Hematopoietic multipotent progenitor cell treated with erythropoietin and hydrocortisone succinate and interleukin-3 and kit ligand, for 4 days (in vitro differentiated cells): ENCODE measurements around the gene SLC35F2.
A peak's percentile ranks its signal among the peaks of the same experiment; 100 is the strongest.
"Not testable (repeated sequence)": the region's sequence is repeated elsewhere in the genome, so short reads cannot be mapped to it uniquely, and the experiment has no call there.

Source experiments
- DNase-seq: peaks from one replicate; pipeline ENCODE4 v3.0.0-alpha.2; 2015

Gene SLC35F2

GRCh38 chr11:107836851-107837250 is 21.7 kb downstream of the SLC35F2 start:
- DNase-seq = no peak

- no peak for DNase-seq
Measured at GRCh38 chr11:107834995-107835394, 23.6 kb downstream of the SLC35F2 start.

GRCh38 chr11:107833926-107834325 is 24.7 kb downstream of the SLC35F2 start:
- DNase-seq = not testable (repeated sequence)

- DNase-seq = no peak
Measured at GRCh38 chr11:107830915-107831540, 27.6 kb downstream of the SLC35F2 start.

- DNase-seq = no peak
Measured at GRCh38 chr11:107827041-107827440, 31.5 kb downstream of the SLC35F2 start.

GRCh38 chr11:107825875-107826274 is 32.7 kb downstream of the SLC35F2 start:
- no peak for DNase-seq

- peak; percentile 74 for DNase-seq
Measured at GRCh38 chr11:107824668-107825369, 33.8 kb downstream of the SLC35F2 start.

GRCh38 chr11:107821199-107821927 is 37.2 kb downstream of the SLC35F2 start:
- no peak for DNase-seq

- no peak for DNase-seq
Measured at GRCh38 chr11:107819361-107820014, 39.1 kb downstream of the SLC35F2 start.

- no peak for DNase-seq
Measured at GRCh38 chr11:107818491-107818890, 40.1 kb downstream of the SLC35F2 start.

- DNase-seq = no peak
Measured at GRCh38 chr11:107816028-107816427, 42.6 kb downstream of the SLC35F2 start.

- DNase-seq = no peak
Measured at GRCh38 chr11:107810875-107811274, 47.7 kb downstream of the SLC35F2 start.

GRCh38 chr11:107808521-107808920 is 50.1 kb downstream of the SLC35F2 start:
- DNase-seq = no peak

GRCh38 chr11:107804971-107805370 is 53.6 kb downstream of the SLC35F2 start:
- peak; percentile 26 for DNase-seq

GRCh38 chr11:107804211-107804610 is 54.4 kb downstream of the SLC35F2 start:
- DNase-seq = no peak

GRCh38 chr11:107801641-107802040 is 56.9 kb downstream of the SLC35F2 start:
- no peak for DNase-seq

GRCh38 chr11:107799218-107799859 is 59.2 kb downstream of the SLC35F2 start:
- peak; percentile 85 for DNase-seq

GRCh38 chr11:107792049-107792443 is 66.5 kb downstream of the SLC35F2 start:
- no peak for DNase-seq

GRCh38 chr11:107791343-107792048 is 67.1 kb downstream of the SLC35F2 start:
- no peak for DNase-seq

- DNase-seq = no peak
Measured at GRCh38 chr11:107789767-107790166, 68.8 kb downstream of the SLC35F2 start.

- no peak for DNase-seq
Measured at GRCh38 chr11:107787733-107788132, 70.9 kb downstream of the SLC35F2 start.

- no peak for DNase-seq
Measured at GRCh38 chr11:107785401-107785800, 73.2 kb downstream of the SLC35F2 start.
